Coronary artery (tissue), 2 donors: Measurements from ENCODE around the gene SPATA20.

Source experiments
- DNase-seq: peaks from one replicate; pipeline ENCODE4 v3.0.0-alpha.2; 2017; ENCODE audit warnings: low spot score
- H3K27ac ChIP-seq, 2 donors: fragments of 200-600 bp; sonication (generic); one replicate each; pipeline ENCODE4 v1.5.1; 2016 to 2019
- H3K4me3 ChIP-seq: fragments of 200-600 bp; sonication (generic); 2 replicates; pipeline ENCODE4 v1.5.1; 2016; ENCODE audit warnings: mild to moderate bottlenecking, moderate library complexity
- TF ChIP-seq, protein P1 (sequence below): fragments of 200-600 bp; sonication (generic); IDR thresholded peaks from one replicate; pipeline ENCODE4 v1.5.1; 2019; ENCODE audit warnings: antibody characterized with exemption

Gene SPATA20

DNA sequence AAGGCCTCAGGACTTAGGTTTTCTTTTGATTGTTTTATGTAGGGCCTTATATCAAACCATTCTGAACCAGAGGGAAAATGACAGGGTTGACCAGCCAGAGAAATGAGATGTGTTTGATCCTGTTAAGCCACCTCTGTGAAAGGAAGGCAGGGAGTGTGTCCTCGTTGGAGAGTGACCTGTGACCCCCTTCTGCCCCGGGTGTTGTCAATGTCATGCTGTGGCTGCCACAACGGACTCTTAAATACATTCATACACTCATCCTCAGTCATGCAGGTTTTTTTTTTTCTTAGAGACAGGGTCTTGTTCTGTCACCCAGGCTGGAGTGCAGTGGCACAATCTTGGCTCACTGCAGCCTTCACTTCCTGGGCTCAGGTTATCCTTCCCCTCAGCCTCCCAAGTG, 32.6 kb upstream of the SPATA20 start:
- TF ChIP-seq, protein P1, sequence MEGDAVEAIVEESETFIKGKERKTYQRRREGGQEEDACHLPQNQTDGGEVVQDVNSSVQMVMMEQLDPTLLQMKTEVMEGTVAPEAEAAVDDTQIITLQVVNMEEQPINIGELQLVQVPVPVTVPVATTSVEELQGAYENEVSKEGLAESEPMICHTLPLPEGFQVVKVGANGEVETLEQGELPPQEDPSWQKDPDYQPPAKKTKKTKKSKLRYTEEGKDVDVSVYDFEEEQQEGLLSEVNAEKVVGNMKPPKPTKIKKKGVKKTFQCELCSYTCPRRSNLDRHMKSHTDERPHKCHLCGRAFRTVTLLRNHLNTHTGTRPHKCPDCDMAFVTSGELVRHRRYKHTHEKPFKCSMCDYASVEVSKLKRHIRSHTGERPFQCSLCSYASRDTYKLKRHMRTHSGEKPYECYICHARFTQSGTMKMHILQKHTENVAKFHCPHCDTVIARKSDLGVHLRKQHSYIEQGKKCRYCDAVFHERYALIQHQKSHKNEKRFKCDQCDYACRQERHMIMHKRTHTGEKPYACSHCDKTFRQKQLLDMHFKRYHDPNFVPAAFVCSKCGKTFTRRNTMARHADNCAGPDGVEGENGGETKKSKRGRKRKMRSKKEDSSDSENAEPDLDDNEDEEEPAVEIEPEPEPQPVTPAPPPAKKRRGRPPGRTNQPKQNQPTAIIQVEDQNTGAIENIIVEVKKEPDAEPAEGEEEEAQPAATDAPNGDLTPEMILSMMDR = no peak
- H3K4me3 ChIP-seq = no peak overlapping the region
- H3K27ac ChIP-seq = no peak overlapping the region
- no peak for DNase-seq

- TF ChIP-seq, protein P1 = no peak
- DNase-seq = no peak
- Histone ChIP-seq H3K27ac (no peak overlapping the region), H3K4me3 (no peak overlapping the region)
Measured at GRCh38 chr17:50514936-50515702, 31.9 kb upstream of the SPATA20 start.

DNA sequence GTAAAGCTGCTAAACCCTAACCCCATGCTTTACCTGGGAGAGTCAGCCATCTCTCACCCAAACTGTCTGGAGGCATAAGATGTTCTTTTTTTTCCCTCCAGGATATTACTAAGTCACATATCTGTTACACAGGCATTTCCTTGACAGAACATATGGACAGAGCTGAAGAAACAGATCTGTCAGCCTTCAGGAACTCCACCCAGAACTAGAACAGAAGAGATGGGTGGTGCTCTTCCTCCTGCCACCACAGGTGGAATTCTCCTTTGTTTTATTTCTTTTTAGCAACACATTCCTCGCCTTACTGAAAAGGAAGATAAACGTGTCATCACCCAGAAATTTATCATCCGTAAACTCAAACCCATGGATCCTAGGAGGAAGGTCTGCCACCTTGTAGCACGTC, 30.0 kb upstream of the SPATA20 start:
- DNase-seq = no peak
- H3K27ac ChIP-seq = no peak overlapping the region
- TF ChIP-seq, protein P1 = no peak

DNA sequence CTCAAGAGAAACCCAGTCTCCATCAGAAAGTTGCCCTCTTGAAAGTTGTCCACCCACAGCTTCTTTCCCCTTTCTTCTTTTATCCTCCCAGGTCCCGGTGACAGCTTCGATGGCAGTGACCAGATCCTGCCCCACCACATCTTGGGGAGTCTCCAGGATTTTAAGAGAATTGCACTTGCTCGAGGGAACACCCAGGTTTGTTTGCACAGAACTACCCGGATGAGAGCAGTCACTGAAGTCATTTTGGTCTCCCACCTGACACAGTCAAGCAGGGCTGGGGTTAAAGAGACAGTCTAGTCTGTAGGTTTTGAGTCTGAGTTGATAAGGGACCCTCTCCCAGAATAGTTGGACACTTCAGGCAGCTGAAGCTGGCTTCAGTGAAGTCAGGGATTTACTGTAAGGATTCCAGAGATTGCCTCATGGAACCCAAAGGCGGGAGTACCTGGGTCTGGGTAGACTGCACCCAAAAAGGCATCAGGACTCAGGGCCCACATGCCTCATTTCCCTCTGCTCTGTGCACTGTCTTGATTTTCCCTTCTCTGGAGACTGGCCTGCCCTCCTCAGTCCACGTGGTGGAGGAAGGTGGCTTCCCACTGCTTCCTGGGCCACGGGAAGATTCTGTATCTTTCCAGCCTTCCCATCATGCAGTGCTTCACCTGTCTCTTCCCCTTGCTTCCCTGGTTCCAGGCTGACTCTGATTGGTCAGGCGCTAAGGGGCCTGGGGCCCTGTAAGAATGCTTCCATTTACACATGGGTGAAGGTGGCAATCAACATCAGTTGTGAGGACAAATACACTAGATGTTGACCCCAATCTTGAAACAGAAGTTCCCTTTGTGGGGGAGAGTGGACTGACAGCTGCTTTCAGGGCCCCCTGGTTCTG, 29.2 kb upstream of the SPATA20 start:
- TF ChIP-seq, protein P1 = no peak
- no peak overlapping the region for H3K27ac ChIP-seq
- no peak for DNase-seq
- H3K4me3 ChIP-seq = no peak overlapping the region

More for the DNA sequence above, 30.0 kb upstream of the SPATA20 start:
- no peak overlapping the region for H3K4me3 ChIP-seq

DNA sequence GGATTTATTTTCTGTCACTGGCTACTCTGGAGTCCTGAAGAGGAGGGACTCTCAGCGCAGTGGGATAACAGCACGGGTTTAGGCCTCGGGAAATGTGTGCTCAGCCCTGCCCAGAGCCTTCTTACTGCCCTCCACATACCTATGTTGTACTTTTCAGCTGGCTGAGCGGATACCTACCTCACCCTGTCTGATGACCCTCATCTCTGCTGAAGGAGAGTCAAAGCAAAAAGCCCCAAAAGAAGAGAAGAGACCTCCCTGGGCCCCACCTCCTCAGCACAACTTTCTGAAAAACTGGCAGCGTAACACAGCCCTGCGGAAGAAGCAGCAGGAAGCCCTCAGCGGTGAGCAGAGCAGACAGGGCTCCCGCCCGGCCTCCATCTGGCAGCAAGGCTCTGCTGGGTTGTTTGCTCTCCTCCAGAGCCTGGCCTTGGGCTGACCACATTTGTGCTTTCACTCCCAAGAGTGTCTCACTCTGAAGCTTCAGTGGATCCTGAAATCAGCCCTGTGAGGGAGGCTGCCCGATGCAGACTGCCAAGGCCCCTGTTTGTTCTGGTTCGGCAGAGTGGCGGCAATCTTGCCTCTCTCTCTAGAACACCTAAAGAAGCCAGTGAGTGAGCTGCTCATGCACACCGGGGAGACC, 28.5 kb upstream of the SPATA20 start:
- TF ChIP-seq, protein P1 = no peak
- no peak overlapping the region for H3K4me3 ChIP-seq
- H3K27ac ChIP-seq = no peak overlapping the region
- DNase-seq = no peak

DNA sequence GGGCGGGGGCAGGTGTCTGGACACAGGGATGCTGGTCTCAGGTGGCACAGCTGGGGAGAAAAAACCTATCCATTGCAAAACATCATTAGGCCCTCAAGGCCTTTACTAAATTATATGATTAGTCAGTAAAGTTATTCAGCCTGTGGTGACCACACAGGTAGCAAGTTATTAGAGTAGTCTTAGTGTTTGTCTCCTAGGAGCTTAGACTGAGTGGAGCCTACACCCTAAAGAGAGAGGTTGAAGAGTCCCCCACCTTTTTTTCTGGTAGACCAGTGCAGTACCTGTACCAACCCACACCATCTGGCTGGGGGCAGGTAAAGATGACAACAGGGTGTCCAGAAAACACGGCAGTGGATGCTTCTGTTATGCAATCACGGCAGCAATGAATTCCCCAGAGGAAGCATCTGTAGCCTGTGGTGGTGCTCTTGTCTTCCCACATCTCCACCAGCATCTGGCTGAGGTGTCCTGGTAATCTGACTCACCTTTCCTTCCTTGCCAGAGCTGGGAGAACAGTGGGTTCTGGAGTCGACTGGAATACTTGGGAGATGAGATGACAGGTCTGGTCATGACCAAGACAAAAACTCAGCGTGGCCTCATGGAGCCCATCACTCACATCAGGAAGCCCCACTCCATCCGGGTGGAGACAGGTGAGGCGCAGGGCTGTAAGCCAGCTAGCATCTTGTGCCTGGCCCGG, 27.7 kb upstream of the SPATA20 start:
- DNase-seq = no peak
- Histone ChIP-seq H3K27ac (no peak overlapping the region), H3K4me3 (no peak overlapping the region)
- TF ChIP-seq, protein P1 = no peak
